ENCODE results near the gene TTC28.

TTC28 gene

DNA sequence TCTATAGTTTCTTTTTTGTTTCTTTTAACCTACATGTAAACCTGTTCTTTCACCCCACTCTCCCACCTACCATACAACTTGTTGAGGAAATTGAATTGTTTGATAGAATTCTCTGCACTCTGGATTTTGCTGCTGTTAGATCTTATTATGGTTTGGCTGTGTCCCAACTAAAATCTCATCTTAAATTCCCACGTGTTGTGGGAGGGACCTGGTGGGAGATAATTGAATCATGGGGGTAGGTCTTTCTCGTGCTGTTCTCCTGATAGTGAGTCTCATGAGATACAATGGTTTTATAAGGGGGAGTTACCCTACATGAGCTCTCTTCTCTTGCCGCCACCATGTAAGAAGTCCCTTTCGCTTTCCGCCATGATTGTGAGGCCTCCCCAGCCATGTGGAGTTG, 745.6 kb downstream of the TTC28 start:
- Histone ChIP-seq H3K36me3 (ENCODE audit: control insufficient read depth, insufficient read depth, low read length) (no peaks in the 10 kb centered on the region), H3K4me3 (ENCODE audit: insufficient read depth, low read depth, low read length) (no peak overlapping the region), H3K27me3 (ENCODE audit: control insufficient read depth, insufficient read depth, low read length, poor library complexity, severe bottlenecking) (no peaks in the 10 kb centered on the region), H3K4me1 (ENCODE audit: control insufficient read depth, insufficient read depth, low read length) (peaks cover 5% of the 10 kb centered on the region), H3K9me3 (ENCODE audit: control insufficient read depth, low read length) (no peaks in the 10 kb centered on the region), H3K27ac (ENCODE audit: insufficient read depth, low read depth, low read length, poor library complexity, severe bottlenecking) (no peak overlapping the region)
- 81 to 98% methylated on average over 5 of the region's 5 CpGs for WGBS, 2 experiments

DNA sequence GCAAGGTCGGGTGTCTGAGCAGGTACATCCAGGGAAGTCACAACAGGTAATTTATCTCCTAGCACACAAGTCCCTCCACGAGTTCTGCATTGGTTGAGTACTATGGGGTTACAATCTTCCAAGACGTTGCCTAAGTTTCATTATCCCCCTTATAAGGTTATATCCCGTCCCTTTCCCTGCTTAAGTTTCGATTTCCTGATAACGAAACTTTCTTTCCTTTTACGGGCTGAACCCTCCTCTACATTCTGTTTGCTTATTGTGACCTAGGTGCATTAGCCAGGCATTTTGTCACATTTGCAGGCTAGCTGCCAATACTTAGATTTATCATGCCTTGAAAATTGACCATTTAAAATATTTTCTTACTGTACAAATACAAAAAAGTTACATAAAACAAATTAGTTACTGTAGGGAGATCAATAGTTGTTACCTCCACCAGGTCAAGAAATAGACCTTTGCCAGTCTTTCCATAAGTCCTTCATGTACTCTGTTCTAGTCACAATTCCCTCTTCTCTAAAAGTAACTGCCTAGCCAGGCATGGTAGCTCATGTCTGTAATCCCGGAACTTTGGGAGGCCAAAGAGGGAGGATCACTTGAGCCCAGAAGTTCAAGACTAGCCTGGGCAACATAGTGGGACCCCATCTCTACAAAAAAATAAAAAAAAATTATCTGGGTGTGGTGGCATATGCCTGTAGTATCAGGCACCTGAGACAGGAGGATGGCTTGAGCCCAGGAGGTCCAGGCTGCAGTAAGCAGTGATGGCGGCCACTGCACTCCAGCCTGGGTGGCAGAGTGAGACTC, 746.3 kb downstream of the TTC28 start:
- H3K9me3 ChIP-seq (ENCODE audit: control insufficient read depth, low read length): no peaks in the 10 kb centered on the region
- H3K4me3 ChIP-seq (ENCODE audit: insufficient read depth, low read depth, low read length): no peak overlapping the region
- 90% methylated on average over 9 of the region's 9 CpGs for WGBS, 2 experiments
- no peaks in the 10 kb centered on the region for H3K36me3 ChIP-seq (ENCODE audit: control insufficient read depth, insufficient read depth, low read length)
- no peak overlapping the region for H3K27ac ChIP-seq (ENCODE audit: insufficient read depth, low read depth, low read length, poor library complexity, severe bottlenecking)
- H3K27me3 ChIP-seq (ENCODE audit: control insufficient read depth, insufficient read depth, low read length, poor library complexity, severe bottlenecking): no peaks in the 10 kb centered on the region
- peaks cover 5% of the 10 kb centered on the region for H3K4me1 ChIP-seq (ENCODE audit: control insufficient read depth, insufficient read depth, low read length)

GRCh38 chr22:27930331-27931060, 749.1 kb downstream of the TTC28 start:
- H3K36me3 ChIP-seq (ENCODE audit: control insufficient read depth, insufficient read depth, low read length): no peaks in the 10 kb centered on the region
- H3K4me1 ChIP-seq (ENCODE audit: control insufficient read depth, insufficient read depth, low read length): peaks cover 5% of the 10 kb centered on the region
- H3K4me3 ChIP-seq (ENCODE audit: insufficient read depth, low read depth, low read length): no peak overlapping the region
- H3K27me3 ChIP-seq (ENCODE audit: control insufficient read depth, insufficient read depth, low read length, poor library complexity, severe bottlenecking): no peaks in the 10 kb centered on the region
- WGBS, 2 experiments: 76 to 77% methylated on average over 3 of the region's 3 CpGs
- no peaks in the 10 kb centered on the region for H3K9me3 ChIP-seq (ENCODE audit: control insufficient read depth, low read length)
- H3K27ac ChIP-seq (ENCODE audit: insufficient read depth, low read depth, low read length, poor library complexity, severe bottlenecking): no peak overlapping the region

All from ectodermal cell (in vitro differentiated cells).